PFSK-1 (cell line): ENCODE data around the gene CORO1C.

ENCODE experiments used
- POLR2AphosphoS5 ChIP-seq: IDR thresholded peaks from 2 replicates; pipeline ENCODE4 v1.6.1; 2012; ENCODE audit warnings: low read depth, mild to moderate bottlenecking, control low read depth, low read length, moderate library complexity
- SIN3A ChIP-seq: IDR thresholded peaks from 2 replicates; pipeline ENCODE4 v1.6.1; 2012; ENCODE audit warnings: mild to moderate bottlenecking, low read length, moderate library complexity, borderline replicate concordance; ENCODE audit not compliant: insufficient read depth

DNA sequence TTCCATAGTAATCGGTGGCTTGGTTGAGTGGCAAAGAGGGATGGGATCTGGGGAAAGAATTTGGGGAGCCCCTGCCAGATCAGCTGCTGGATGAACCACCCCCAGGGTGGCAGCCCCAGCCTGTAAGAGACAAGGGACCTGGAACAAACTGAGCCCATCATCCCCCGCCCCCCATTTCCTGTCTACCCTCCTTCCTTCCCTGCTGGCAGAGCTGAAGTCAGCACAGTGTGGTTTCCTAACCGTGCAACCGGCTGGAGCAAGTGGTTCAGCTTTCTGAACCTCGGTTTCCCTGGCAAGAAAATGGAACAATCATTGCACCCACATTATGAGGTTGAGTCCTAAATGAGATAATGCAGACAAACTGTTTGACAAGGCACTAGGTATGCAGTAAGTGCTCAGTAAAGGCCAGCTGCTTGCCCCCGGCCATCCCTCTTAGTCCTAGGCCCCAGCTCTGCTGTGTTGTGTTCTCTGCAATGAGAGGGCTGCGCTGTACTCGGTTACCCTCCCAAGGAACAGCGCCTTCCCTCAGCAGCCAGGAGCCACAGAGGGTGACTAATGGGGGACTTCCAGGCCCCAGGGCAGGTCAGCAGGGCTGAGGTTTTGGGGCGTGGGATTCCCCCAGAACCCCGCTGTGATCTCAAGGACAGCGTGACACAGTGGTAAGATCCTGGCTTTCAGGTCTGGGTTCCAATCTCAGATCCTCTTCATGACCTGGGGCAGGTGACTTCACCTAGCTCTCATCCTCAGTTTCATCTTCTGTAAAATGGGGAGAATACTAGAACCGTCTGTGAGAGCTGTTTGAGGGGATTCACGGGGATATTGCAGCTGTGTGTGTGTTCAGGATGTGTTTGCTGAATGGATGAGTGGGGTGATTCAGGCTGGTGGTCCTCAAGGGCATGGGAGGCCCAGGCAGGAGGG, 114.1 kb downstream of the CORO1C start:
- TF ChIP-seq SIN3A (no peak), POLR2AphosphoS5 (no peak)
